Smooth muscle cell (in vitro differentiated cells): ENCODE data around the gene C1QBP. TPM values are rescaled to one million over a fixed set of nuclear protein-coding genes. Genes with fewer than 3 reads are reported as not detected.
"Not testable (repeated sequence)": the region's sequence is repeated elsewhere in the genome, so short reads cannot be mapped to it uniquely, and the experiment has no call there.

ENCODE experiments used
- DNase-seq: peaks from one replicate; lab custom pipeline; 2025; ENCODE audit not compliant: unreplicated experiment; lab: John Stamatoyannopoulos, UW
- H2AFZ ChIP-seq: fragments of 200-600 bp; sonication (generic); 2 replicates; pipeline ENCODE4 v1.6.0; 2016; ENCODE audit warnings: antibody characterized with exemption, low read depth, mild to moderate bottlenecking
- H3F3A ChIP-seq: fragments of 200-600 bp; sonication (generic); 2 replicates; pipeline ENCODE4 v1.6.0; 2017; ENCODE audit warnings: antibody characterized with exemption, low read depth
- H3K27ac ChIP-seq: fragments of 200-600 bp; sonication (generic); 2 replicates; pipeline ENCODE4 v1.5.1; 2016; ENCODE audit warnings: low read depth, mild to moderate bottlenecking
- H3K27me3 ChIP-seq: fragments of 200-600 bp; sonication (generic); 2 replicates; pipeline ENCODE4 v1.6.1; 2016; ENCODE audit warnings: low read depth, mild to moderate bottlenecking
- H3K36me3 ChIP-seq: fragments of 200-600 bp; sonication (generic); 2 replicates; pipeline ENCODE4 v1.5.1; 2016; ENCODE audit warnings: low read depth
- H3K4me1 ChIP-seq: fragments of 200-600 bp; sonication (generic); 2 replicates; pipeline ENCODE4 v1.5.1; 2016; ENCODE audit warnings: low read depth
- H3K4me2 ChIP-seq: fragments of 200-600 bp; sonication (generic); 2 replicates; pipeline ENCODE4 v1.6.0; 2016; ENCODE audit warnings: mild to moderate bottlenecking
- H3K4me3 ChIP-seq: fragments of 200-600 bp; sonication (generic); 2 replicates; pipeline ENCODE4 v1.5.1; 2016; ENCODE audit warnings: mild to moderate bottlenecking
- H3K79me2 ChIP-seq: fragments of 200-600 bp; sonication (generic); 2 replicates; pipeline ENCODE4 v1.6.0; 2016; ENCODE audit warnings: low read depth, mild to moderate bottlenecking
- H3K9ac ChIP-seq: fragments of 200-600 bp; sonication (generic); 2 replicates; pipeline ENCODE4 v1.6.0; 2016; ENCODE audit warnings: low read depth
- H3K9me3 ChIP-seq: fragments of 200-600 bp; sonication (generic); replicated peaks from 2 replicates; pipeline ENCODE4 v1.5.1; 2016; ENCODE audit warnings: low read depth
- H4K20me1 ChIP-seq: fragments of 200-600 bp; sonication (generic); 2 replicates; pipeline ENCODE4 v1.6.0; 2016; ENCODE audit warnings: low read depth
- CTCF ChIP-seq: fragments of 200-600 bp; sonication (generic); IDR thresholded peaks from 2 replicates; pipeline ENCODE4 v1.5.1; 2017; ENCODE audit warnings: borderline replicate concordance, mild to moderate bottlenecking, antibody characterized with exemption; ENCODE audit not compliant: insufficient read depth, poor library complexity, severe bottlenecking
- WGBS: methylation state at CpG from one replicate; pipeline ENCODE4 v1.1.7; 2016; ENCODE audit warnings: low lambda C conversion rate; 5-methylcytosine and 5-hydroxymethylcytosine counted together
- polyA plus RNA-seq: library from polyadenylated mRNA; unstranded; fragments of >200 nt; fragmentation: Nextera tagmentation; extraction: Ambion mirVana; gene quantifications from 2 replicates; pipeline ENCODE4 v1.2.1, GENCODE V29; 2016
- total RNA-seq: library from RNA; depleted of rRNA; stranded (reverse); fragments of >200 nt; gene quantifications from 2 replicates; pipeline ENCODE4 v1.2.3, GENCODE V29; 2014

Gene C1QBP
- total and polyA plus RNA-seq, 2 experiments from 2014 or later = 120 to 121 TPM

GRCh38 chr17:5444209-5444608 is 5.3 kb upstream of the C1QBP start:
- no peak overlapping the region for H3K27ac ChIP-seq
- H3K36me3 ChIP-seq = peaks cover 22% of the 10 kb centered on the region
- H4K20me1 ChIP-seq = no peaks in the 10 kb centered on the region
- H3K27me3 ChIP-seq = no peaks in the 10 kb centered on the region
- WGBS = 98% methylated on average over 22 of the region's 22 CpGs
- DNase-seq = no peak
- no peaks in the 10 kb centered on the region for H3K9me3 ChIP-seq
- no peak overlapping the region for H2AFZ ChIP-seq
- no peak overlapping the region for H3K4me2 ChIP-seq
- H3K79me2 ChIP-seq = no peaks in the 10 kb centered on the region
- H3F3A ChIP-seq = no peaks in the 10 kb centered on the region
- no peak overlapping the region for H3K4me3 ChIP-seq
- TF ChIP-seq CTCF = no peak
- no peak overlapping the region for H3K9ac ChIP-seq
- no peaks in the 10 kb centered on the region for H3K4me1 ChIP-seq

- H3K9ac ChIP-seq = no peak overlapping the region
- no peaks in the 10 kb centered on the region for H3F3A ChIP-seq
- peaks cover 17% of the 10 kb centered on the region for H3K36me3 ChIP-seq
- WGBS = 94% methylated on average over 6 of the region's 6 CpGs
- no peaks in the 10 kb centered on the region for H3K4me1 ChIP-seq
- DNase-seq = no peak
- H3K9me3 ChIP-seq = no peaks in the 10 kb centered on the region
- no peak overlapping the region for H3K4me3 ChIP-seq
- no peaks in the 10 kb centered on the region for H3K27me3 ChIP-seq
- no peak overlapping the region for H3K27ac ChIP-seq
- H2AFZ ChIP-seq = no peak overlapping the region
- no peak overlapping the region for H3K4me2 ChIP-seq
- peaks cover 2% of the 10 kb centered on the region for H3K79me2 ChIP-seq
- no peaks in the 10 kb centered on the region for H4K20me1 ChIP-seq
- TF ChIP-seq CTCF = no peak
These were observed 4.8 kb upstream of the C1QBP start for GRCh38 chr17:5443728-5444127.

- Histone ChIP-seq H3K9ac (peak overlapping the region; percentile 44), H3K79me2 (peaks cover 31% of the 10 kb centered on the region), H3K9me3 (no peaks in the 10 kb centered on the region), H3K4me1 (peaks cover 8% of the 10 kb centered on the region), H3K4me3 (peak overlapping the region; percentile 93), H3K4me2 (peak overlapping the region; percentile 95), H3K36me3 (peaks cover 5% of the 10 kb centered on the region), H3K27me3 (no peaks in the 10 kb centered on the region), H4K20me1 (no peaks in the 10 kb centered on the region), H3K27ac (peak overlapping the region; percentile 26), H2AFZ (peak overlapping the region; percentile 87), H3F3A (no peaks in the 10 kb centered on the region)
- DNase-seq = no peak
- 68% methylated on average over 1 of the region's 1 CpG for WGBS
- TF ChIP-seq CTCF = no peak
These were observed 450 bp upstream of the C1QBP start for GRCh38 chr17:5439446-5439764.

- H3K36me3 ChIP-seq = peaks cover 9% of the 10 kb centered on the region
- H3K4me1 ChIP-seq = peaks cover 8% of the 10 kb centered on the region
- peak overlapping the region; percentile 95 for H3K4me2 ChIP-seq
- TF ChIP-seq CTCF = no peak
- peak overlapping the region; percentile 53 for H3K27ac ChIP-seq
- WGBS = 72% methylated on average over 5 of the region's 5 CpGs
- H3F3A ChIP-seq = peaks cover 8% of the 10 kb centered on the region
- DNase-seq = no peak
- H3K9ac ChIP-seq = peak overlapping the region; percentile 75
- H3K79me2 ChIP-seq = peaks cover 31% of the 10 kb centered on the region
- peak overlapping the region; percentile 93 for H3K4me3 ChIP-seq
- no peaks in the 10 kb centered on the region for H3K27me3 ChIP-seq
- H3K9me3 ChIP-seq = no peaks in the 10 kb centered on the region
- H4K20me1 ChIP-seq = no peaks in the 10 kb centered on the region
- H2AFZ ChIP-seq = peak overlapping the region; percentile 92
These were observed 1.1 kb downstream of the C1QBP start for GRCh38 chr17:5437721-5438317.

- H3K9ac ChIP-seq, DNase-seq, H3K9me3 ChIP-seq, H3K4me2 ChIP-seq, H3K4me1 ChIP-seq, H2AFZ ChIP-seq, H3K27me3 ChIP-seq, H3K4me3 ChIP-seq, H4K20me1 ChIP-seq: not testable (repeated sequence)
- whole genome bisulfite sequencing = 97% methylated on average over 12 of the region's 12 CpGs
- peaks cover 14% of the 10 kb centered on the region for H3K36me3 ChIP-seq
- H3K27ac ChIP-seq = peak overlapping the region; percentile 2
- H3K79me2 ChIP-seq = peaks cover 31% of the 10 kb centered on the region
- peaks cover 16% of the 10 kb centered on the region for H3F3A ChIP-seq
These were observed 3.1 kb downstream of the C1QBP start for GRCh38 chr17:5435781-5436315.
